ENCODE data around the gene FAM72D.
"Not testable (repeated sequence)": the region's sequence is repeated elsewhere in the genome, so short reads cannot be mapped to it uniquely, and the experiment has no call there.

Gene FAM72D

DNA sequence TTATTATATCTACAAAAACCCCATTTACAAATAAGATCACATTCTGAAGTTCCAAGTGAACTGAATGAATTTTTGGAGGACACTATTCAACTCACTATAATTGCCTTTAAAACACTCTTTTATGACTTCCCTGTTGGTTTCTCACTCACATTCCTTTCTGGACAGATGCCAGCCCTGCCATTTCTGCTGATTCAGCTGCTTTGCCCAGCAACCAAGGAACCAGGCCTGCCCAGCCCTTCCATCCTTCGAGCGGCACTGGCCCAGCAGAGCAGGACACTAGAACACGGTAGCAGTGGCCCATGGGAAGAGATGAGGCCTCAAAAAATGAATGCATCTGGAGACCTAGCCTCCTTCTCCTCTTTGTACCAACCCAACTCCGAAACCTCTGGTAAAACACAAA, 50.5 kb downstream of the FAM72D start:
- DNase-seq (ENCODE audit: low read depth), result not testable (repeated sequence)

DNA sequence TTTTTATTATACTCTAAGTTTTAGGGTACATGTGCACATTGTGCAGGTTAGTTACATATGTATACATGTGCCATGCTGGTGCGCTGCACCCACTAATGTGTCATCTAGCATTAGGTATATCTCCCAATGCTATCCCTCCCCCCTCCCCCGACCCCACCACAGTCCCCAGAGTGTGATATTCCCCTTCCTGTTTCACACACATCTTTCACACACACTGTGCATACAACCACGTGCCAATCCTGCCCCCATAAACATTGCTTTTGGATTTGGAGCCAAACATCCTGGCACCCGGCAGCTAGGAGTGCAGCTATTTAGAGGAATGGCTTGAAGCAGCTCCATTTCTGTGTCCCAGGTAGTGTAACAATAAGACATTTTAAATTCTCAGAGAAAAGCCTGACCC, 51.4 kb downstream of the FAM72D start:
- DNase-seq (ENCODE audit: low read depth), result not testable (repeated sequence)

GRCh38 chr1:145155421-145155820, 59.6 kb downstream of the FAM72D start:
- not testable (repeated sequence) for DNase-seq (ENCODE audit: low read depth)

DNA sequence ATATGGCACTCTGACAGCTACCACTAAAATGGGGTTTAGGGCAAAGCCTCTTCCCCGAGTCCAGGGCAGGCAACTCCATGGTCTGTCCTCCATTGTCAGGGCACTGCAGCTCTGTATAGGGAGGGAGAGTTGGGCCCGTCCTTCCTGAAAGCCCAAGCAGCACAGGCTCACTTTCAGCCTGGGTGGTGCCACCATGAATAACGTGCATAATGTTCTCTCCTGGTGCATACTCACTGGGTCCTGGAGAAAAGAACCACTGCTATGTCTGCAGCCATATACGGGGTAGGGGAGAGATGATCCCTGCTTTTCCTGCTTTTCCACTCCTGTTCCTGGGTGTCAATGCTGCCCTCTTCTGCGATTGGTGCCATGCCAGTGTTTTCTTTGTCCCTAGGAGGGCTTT, 60.1 kb downstream of the FAM72D start:
- not testable (repeated sequence) for DNase-seq (ENCODE audit: low read depth)

DNA sequence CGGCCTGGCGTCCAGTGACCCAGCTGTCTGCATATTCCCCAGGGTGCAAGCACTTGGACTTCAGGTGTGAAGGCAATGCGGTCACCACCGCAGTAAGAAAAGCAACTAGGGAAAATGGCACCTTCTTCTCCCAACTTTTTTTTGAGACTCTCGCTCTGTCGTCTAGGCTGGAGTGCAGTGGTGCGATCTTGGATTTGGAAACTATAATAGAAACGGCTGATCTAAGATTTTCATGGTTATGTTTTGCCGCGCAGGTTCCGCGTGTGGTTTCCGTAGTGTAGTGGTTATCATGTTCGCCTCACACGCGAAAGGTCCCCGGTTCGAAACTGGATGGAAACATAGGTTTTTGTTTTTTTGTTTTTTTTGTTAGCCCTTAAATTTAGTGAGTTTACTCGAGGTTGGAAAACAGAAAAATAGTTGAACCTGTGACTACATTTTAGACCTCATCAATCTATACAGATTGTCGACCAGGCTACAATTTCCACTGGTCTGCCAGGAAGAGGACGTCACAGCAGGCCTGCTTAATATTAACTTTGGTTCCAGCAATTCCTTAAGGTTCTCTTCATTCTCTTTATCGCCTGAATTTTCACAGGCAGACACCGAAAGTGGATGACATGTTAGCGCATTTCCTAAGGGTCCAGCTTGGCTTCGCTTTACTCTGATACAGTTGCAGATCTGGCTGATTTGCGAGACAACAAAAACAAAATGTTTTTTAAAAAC, 61.3 kb downstream of the FAM72D start:
- DNase-seq (ENCODE audit: low read depth), result peak; percentile 12

GRCh38 chr1:145157715-145158114, 61.9 kb downstream of the FAM72D start:
- not testable (repeated sequence) for DNase-seq (ENCODE audit: low read depth)

- DNase-seq (ENCODE audit: low read depth), result not testable (repeated sequence)
These were observed 65.4 kb downstream of the FAM72D start for GRCh38 chr1:145161046-145161752.
